B cell (primary cell): ENCODE results near the gene BAZ2B. TPM values are rescaled to one million over a fixed set of nuclear protein-coding genes. Genes with fewer than 3 reads are reported as not detected.
A peak's percentile ranks its signal among the peaks of the same experiment; 100 is the strongest.

Source experiments
- ATAC-seq: fragments of 200-7000 bp; cut with Tn5 transposase; one replicate; pipeline ENCODE4 v1.10.0; 2021; ENCODE audit warnings: low read depth, mild to moderate bottlenecking, moderate number of reproducible peaks, moderate library complexity
- CTCF ChIA-PET: fragments of 350-600 bp; sonication (Branson Sonifier 250); formaldehyde crosslinking; loops from one replicate; lab custom pipeline; 2021; ENCODE audit warnings: antibody characterized with exemption, inconsistent platforms; lab: Charles Lee
- POLR2A ChIA-PET: fragments of 350-600 bp; sonication (Branson Sonifier 250); formaldehyde crosslinking; loops from one replicate; lab custom pipeline; 2021; ENCODE audit warnings: antibody characterized with exemption; lab: Charles Lee
- DNase-seq: peaks from one replicate; pipeline ENCODE4 v3.0.0; 2013
- H2AFZ ChIP-seq: 2 replicates; pipeline ENCODE4 v1.6.1; 2012; ENCODE audit warnings: mild to moderate bottlenecking, low read depth, low read length; ENCODE audit not compliant: insufficient read depth, poor library complexity, severe bottlenecking
- H3K27ac ChIP-seq, 2 donors: 1 replicate in 1 of 2; 2 replicates in 1 of 2; pipeline ENCODE4 v1.5.1; 2012 to 2013; ENCODE audit warnings: low read length in 2 of 2, mild to moderate bottlenecking in 2 of 2, moderate library complexity in 1 of 2
- H3K27me3 ChIP-seq, 4 experiments: fragments of 200-600 bp in 1 of 4; sonication (generic) in 1 of 4; replicated peaks in 1 of 4; 1 replicate in 2 of 4; 2 replicates in 2 of 4; pipeline versions ENCODE4 v1.6.1 to v1.7.0; 2013 to 2016; ENCODE audit warnings: low read length in 3 of 4, mild to moderate bottlenecking in 2 of 4, mixed read lengths in 1 of 4, moderate library complexity in 1 of 4; ENCODE audit not compliant: insufficient read depth in 4 of 4, control insufficient read depth in 3 of 4; ENCODE audit errors: control extremely low read depth in 1 of 4
- H3K36me3 ChIP-seq, 2 experiments: replicated peaks in 1 of 2; 1 replicate in 1 of 2; 2 replicates in 1 of 2; pipeline versions ENCODE4 v1.6.1 to v1.7.1; 2013; ENCODE audit warnings: low read length in 1 of 2; ENCODE audit not compliant: insufficient read depth in 2 of 2, control insufficient read depth in 1 of 2; ENCODE audit errors: control extremely low read depth in 1 of 2, extremely low read depth in 1 of 2
- H3K4me1 ChIP-seq, 2 donors: fragments of 200-600 bp in 1 of 2; sonication (generic) in 1 of 2; 1 replicate in 1 of 2; 2 replicates in 1 of 2; pipeline versions ENCODE4 v1.5.1 to v1.6.1; 2013 to 2017; ENCODE audit warnings: low read length in 2 of 2; ENCODE audit not compliant: control insufficient read depth in 2 of 2, insufficient read depth in 2 of 2
- H3K4me2 ChIP-seq: replicated peaks from 2 replicates; pipeline ENCODE3; 2012; ENCODE audit warnings: mild to moderate bottlenecking, low read depth, low read length; ENCODE audit not compliant: poor library complexity, severe bottlenecking
- H3K4me3 ChIP-seq, 5 experiments: fragments of 200-600 bp in 1 of 5; sonication (generic) in 1 of 5; 1 replicate in 3 of 5; 2 replicates in 2 of 5; pipeline versions ENCODE4 v1.5.1 to v1.7.0; 2011 to 2016; ENCODE audit warnings: low read length in 4 of 5, mild to moderate bottlenecking in 4 of 5, low read depth in 2 of 5, control low read depth in 1 of 5, moderate library complexity in 1 of 5; ENCODE audit not compliant: insufficient read depth in 1 of 5; ENCODE audit errors: control extremely low read depth in 1 of 5, extremely low read depth in 1 of 5
- H3K79me2 ChIP-seq: fragments of 200-600 bp; sonication (generic); one replicate; pipeline ENCODE4 v1.6.0; 2016; ENCODE audit warnings: low read length; ENCODE audit not compliant: control insufficient read depth, insufficient read depth
- H3K9ac ChIP-seq: fragments of 200-600 bp; sonication (generic); 2 replicates; pipeline ENCODE4 v1.6.1; 2017; ENCODE audit warnings: mild to moderate bottlenecking, low read length, moderate library complexity
- H3K9me3 ChIP-seq, 3 donors: one replicate each; pipeline versions ENCODE4 v1.6.1 to v1.7.1; 2013; ENCODE audit warnings: low read length in 2 of 3; ENCODE audit not compliant: control insufficient read depth in 2 of 3, insufficient read depth in 1 of 3; ENCODE audit errors: control extremely low read depth in 1 of 3
- H4K20me1 ChIP-seq: 2 replicates; pipeline ENCODE4 v1.6.0; 2012; ENCODE audit warnings: mild to moderate bottlenecking, low read length; ENCODE audit not compliant: insufficient read depth, control insufficient read depth, poor library complexity, severe bottlenecking
- H3K27ac Mint-ChIP-seq: one replicate; pipeline ENCODE4 v1.8.0; 2021; ENCODE audit warnings: mixed read lengths
- H3K27me3 Mint-ChIP-seq: one replicate; pipeline ENCODE4 v1.8.0; 2021; ENCODE audit warnings: mixed read lengths
- H3K4me1 Mint-ChIP-seq: one replicate; pipeline ENCODE4 v1.8.0; 2021; ENCODE audit warnings: mixed read lengths
- H3K4me3 Mint-ChIP-seq: one replicate; pipeline ENCODE4 v1.8.0; 2021; ENCODE audit warnings: mixed read lengths
- H3K9me3 Mint-ChIP-seq: one replicate; pipeline ENCODE4 v1.8.0; 2022; ENCODE audit warnings: mixed read lengths; ENCODE audit not compliant: insufficient read depth
- EZH2 ChIP-seq: IDR thresholded peaks from 2 replicates; pipeline ENCODE4 v1.6.1; 2012; ENCODE audit warnings: borderline replicate concordance, low read depth, mild to moderate bottlenecking, moderate library complexity, low read length; ENCODE audit not compliant: insufficient read depth, poor library complexity, severe bottlenecking
- WGBS: methylation state at CpG from one replicate; pipeline ENCODE4 v1.1.5; 2013; ENCODE audit warnings: missing lambda C conversion rate; ENCODE audit not compliant: insufficient coverage; 5-methylcytosine and 5-hydroxymethylcytosine counted together
- intact Hi-C: fragments of 100-400 bp; cut with micrococcal nuclease; formaldehyde crosslinking; loops from one replicate; pipeline ENCODE4 v1.10.0; 2022
- polyA plus RNA-seq: library from polyadenylated mRNA; depleted of rRNA; stranded (reverse); fragments of >200 nt; gene quantifications from 2 replicates; pipeline ENCODE4 v1.2.3, GENCODE V29; 2012
- total RNA-seq, 2 donors: library from RNA; stranded (reverse); fragments of 120-200 nt in 1 of 2; gene quantifications; 1 replicate in 1 of 2; 2 replicates in 1 of 2; pipeline versions ENCODE4 v1.2.3 to v1.2.4, GENCODE V29; 2013 to 2022
- TF ChIP-seq, protein P1 (sequence below): fragments of 200-600 bp; IDR thresholded peaks from one replicate; pipeline ENCODE4 v1.8.0; 2022; ENCODE audit warnings: antibody characterized with exemption, mild to moderate bottlenecking

The BAZ2B gene
- total and polyA plus RNA-seq, 2 donors (not counting 1 experiment from before 2014, with no cell fraction given): 8.6 to 42.3 TPM

GRCh38 chr2:159285929-159286708 lies 330.2 kb downstream of the BAZ2B start, which contains the start of gene WDSUB1:
Gene WDSUB1 (minus strand): TSS chr2:159286703. CDS start chr2:159283069, 3,634 bp downstream.
- Histone ChIP-seq H3K9me3 (no peaks in the 10 kb centered on the region), H2AFZ (peak within 1 kb of the TSS; percentile 94), H4K20me1 (no peaks in the 10 kb centered on the region), H3K4me1 (peaks cover 24 to 33% of the 10 kb centered on the region in 2 donors), H3K27ac (peak within 1 kb of the TSS; percentile 78 to 87), H3K27me3 (no peaks in the 10 kb centered on the region), H3K4me2 (peak within 1 kb of the TSS; percentile 96), H3K79me2 (peaks cover 54% of the 10 kb centered on the region), H3K9ac (peak within 1 kb of the TSS; percentile 88), H3K4me3 (peak within 1 kb of the TSS; percentile 65 to 93 (median 85)), H3K36me3 (no peaks in the 10 kb centered on the region)
- CTCF ChIA-PET: interaction anchor here (1.2 to 2.1 kb wide), 2 partner anchors 7 to 428 kb away, joined by 3 to 5 read pairs; no protein-coding TSS in a partner anchor
- DNase-seq (no peak), ATAC-seq (peak; percentile 3)
- Mint-ChIP-seq H3K4me3 (peak within 1 kb of the TSS; percentile 95), H3K4me1 (peaks cover 39% of the 10 kb centered on the region), H3K27ac (peak within 1 kb of the TSS; percentile 90), H3K27me3 (peaks cover 4% of the 10 kb centered on the region), H3K9me3 (no peaks in the 10 kb centered on the region)
- POLR2A ChIA-PET: interaction anchor here (1.9 kb wide), 1 partner anchor 426 kb away, joined by 5 read pairs; the partner anchor contains the start of gene MARCHF7
- no peak for TF ChIP-seq EZH2
- intact Hi-C loops: loop anchor here (1.0 to 10.0 kb wide), 6 partner anchors 231 to 1411 kb away; partner anchors contain the start of genes ACVR1, CCDC148, LY75 and MARCHF7
- WGBS: 2% methylated on average over 64 of the region's 64 CpGs

- POLR2A ChIA-PET: interaction anchor here (1.9 kb wide), 1 partner anchor 427 kb away, joined by 5 read pairs; the partner anchor contains the start of gene MARCHF7
- TF ChIP-seq, protein P1, sequence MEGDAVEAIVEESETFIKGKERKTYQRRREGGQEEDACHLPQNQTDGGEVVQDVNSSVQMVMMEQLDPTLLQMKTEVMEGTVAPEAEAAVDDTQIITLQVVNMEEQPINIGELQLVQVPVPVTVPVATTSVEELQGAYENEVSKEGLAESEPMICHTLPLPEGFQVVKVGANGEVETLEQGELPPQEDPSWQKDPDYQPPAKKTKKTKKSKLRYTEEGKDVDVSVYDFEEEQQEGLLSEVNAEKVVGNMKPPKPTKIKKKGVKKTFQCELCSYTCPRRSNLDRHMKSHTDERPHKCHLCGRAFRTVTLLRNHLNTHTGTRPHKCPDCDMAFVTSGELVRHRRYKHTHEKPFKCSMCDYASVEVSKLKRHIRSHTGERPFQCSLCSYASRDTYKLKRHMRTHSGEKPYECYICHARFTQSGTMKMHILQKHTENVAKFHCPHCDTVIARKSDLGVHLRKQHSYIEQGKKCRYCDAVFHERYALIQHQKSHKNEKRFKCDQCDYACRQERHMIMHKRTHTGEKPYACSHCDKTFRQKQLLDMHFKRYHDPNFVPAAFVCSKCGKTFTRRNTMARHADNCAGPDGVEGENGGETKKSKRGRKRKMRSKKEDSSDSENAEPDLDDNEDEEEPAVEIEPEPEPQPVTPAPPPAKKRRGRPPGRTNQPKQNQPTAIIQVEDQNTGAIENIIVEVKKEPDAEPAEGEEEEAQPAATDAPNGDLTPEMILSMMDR: no peak
- peaks cover 40% of the 10 kb centered on the region for H3K4me1 Mint-ChIP-seq
These were observed 330.9 kb downstream of the BAZ2B start for GRCh38 chr2:159285433-159285832.

More at GRCh38 chr2:159285433-159285832, 330.9 kb downstream of the BAZ2B start:
- Histone ChIP-seq H3K79me2 (peaks cover 61% of the 10 kb centered on the region), H3K4me2 (peak overlapping the region; percentile 96), H3K4me3 (peak overlapping the region in 4 of 5 experiments; percentile 19 to 91 (median 84)), H3K9me3 (no peaks in the 10 kb centered on the region), H2AFZ (peak overlapping the region; percentile 94), H3K4me1 (peaks cover 24 to 36% of the 10 kb centered on the region in 2 donors), H3K27me3 (no peaks in the 10 kb centered on the region), H4K20me1 (no peaks in the 10 kb centered on the region), H3K9ac (peak overlapping the region; percentile 88), H3K36me3 (no peaks in the 10 kb centered on the region), H3K27ac (peak overlapping the region; percentile 67 to 87)
- Mint-ChIP-seq H3K27me3 (peaks cover 4% of the 10 kb centered on the region), H3K9me3 (no peaks in the 10 kb centered on the region), H3K4me3 (peak overlapping the region; percentile 95), H3K27ac (peak overlapping the region; percentile 75)
- ATAC-seq: no peak
- intact Hi-C loops: loop anchor here (10.0 kb wide), 3 partner anchors 831 to 1411 kb away; partner anchors contain the start of genes ACVR1, CCDC148 and PKP4
- CTCF ChIA-PET: interaction anchor here (0.8 to 1.2 kb wide), 2 partner anchors 426 to 429 kb away, joined by 3 read pairs; partner anchors contain the start of gene MARCHF7
- WGBS: 91% methylated on average over 2 of the region's 11 CpGs
- no peak for DNase-seq
